HUES64 (cell line): ENCODE results near the gene FANCE.
A peak's percentile ranks its signal among the peaks of the same experiment; 100 is the strongest.

Experiments
- H3K27ac ChIP-seq: 2 replicates; pipeline ENCODE4 v1.7.0; 2013; ENCODE audit warnings: low read depth, low read length, inconsistent platforms
- H3K27me3 ChIP-seq: 2 replicates; pipeline ENCODE4 v1.6.1; 2013; ENCODE audit warnings: mild to moderate bottlenecking, low read length; ENCODE audit not compliant: insufficient read depth
- H3K36me3 ChIP-seq: 2 replicates; pipeline ENCODE4 v1.6.1; 2013; ENCODE audit warnings: mild to moderate bottlenecking, low read length; ENCODE audit not compliant: insufficient read depth
- H3K4me1 ChIP-seq: 2 replicates; pipeline ENCODE4 v1.6.1; 2013; ENCODE audit warnings: mild to moderate bottlenecking, low read length, moderate library complexity; ENCODE audit not compliant: insufficient read depth
- H3K4me3 ChIP-seq: 2 replicates; pipeline ENCODE4 v1.5.1; 2013; ENCODE audit warnings: mild to moderate bottlenecking, low read length, moderate library complexity
- H3K9ac ChIP-seq: 2 replicates; pipeline ENCODE4 v1.6.1; 2013; ENCODE audit warnings: mild to moderate bottlenecking, low read depth, low read length
- H3K9me3 ChIP-seq: 2 replicates; pipeline ENCODE4 v1.6.1; 2013; ENCODE audit warnings: low read depth, low read length; ENCODE audit not compliant: insufficient read depth
- WGBS: fragments of 150-250, 120-280 bp; methylation state at CpG from one replicate; pipeline ENCODE4 v1.1.7; 2013; ENCODE audit warnings: missing lambda C conversion rate; 5-methylcytosine and 5-hydroxymethylcytosine counted together

The FANCE gene

DNA sequence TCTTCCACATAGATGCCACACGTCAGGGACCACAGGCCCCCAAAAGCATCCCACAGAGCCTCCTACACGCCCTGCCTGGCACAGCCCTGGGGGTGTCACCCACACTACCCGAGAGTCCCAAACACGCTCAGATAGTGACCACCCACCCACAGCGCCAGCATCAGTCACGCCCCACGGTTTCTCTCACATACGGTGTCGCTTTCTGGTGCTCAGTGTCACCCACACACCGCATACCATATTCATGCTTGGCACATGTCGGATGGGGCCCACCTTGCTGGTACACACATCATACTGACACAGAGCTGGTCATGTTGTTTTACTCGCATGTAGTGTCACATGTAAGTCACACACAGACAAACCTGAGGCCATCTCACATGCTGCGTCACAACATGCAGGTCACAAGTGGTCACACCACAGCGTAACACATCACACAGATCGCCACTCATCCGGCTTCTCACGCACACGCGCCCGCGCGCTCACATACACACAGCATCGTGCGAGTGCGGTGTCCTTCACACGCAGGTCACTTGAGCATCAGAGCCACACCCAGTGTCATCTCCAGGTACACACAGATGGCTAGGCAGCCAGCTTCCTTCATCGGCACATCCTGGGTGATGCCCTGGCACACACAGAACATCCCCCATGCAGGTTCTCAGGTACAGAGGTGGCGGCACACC, 41.3 kb downstream of the FANCE start:
- Histone ChIP-seq H3K36me3 (no peaks in the 10 kb centered on the region), H3K4me3 (no peak overlapping the region), H3K4me1 (peaks cover 55% of the 10 kb centered on the region), H3K27me3 (peaks cover 3% of the 10 kb centered on the region; the same call in 1 of the 2 replicates), H3K9me3 (no peaks in the 10 kb centered on the region), H3K27ac (no peak overlapping the region), H3K9ac (no peak overlapping the region)
- 89% methylated on average over 28 of the region's 28 CpGs for WGBS

DNA sequence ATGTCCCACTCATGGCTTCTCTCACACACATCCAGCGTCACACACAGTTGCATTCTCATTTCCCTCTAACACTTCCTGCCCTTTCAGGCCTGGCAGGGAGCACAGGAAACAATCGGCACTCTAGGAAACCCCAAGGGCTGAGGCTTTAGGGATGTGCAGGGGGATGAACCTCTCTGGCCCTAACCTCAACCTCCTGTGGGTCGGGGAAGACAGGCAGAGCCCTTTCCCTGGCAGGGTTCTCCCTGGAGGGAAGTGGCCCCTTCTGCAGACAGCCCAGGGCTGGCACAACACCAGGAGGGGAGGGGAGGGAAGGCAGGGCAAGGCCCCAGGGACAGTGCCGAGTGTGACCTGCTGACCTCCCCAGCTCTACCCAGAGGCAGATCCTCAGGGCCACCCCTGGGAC, 42.0 kb downstream of the FANCE start:
- Histone ChIP-seq H3K27me3 (peaks cover 8% of the 10 kb centered on the region), H3K27ac (no peak overlapping the region), H3K4me1 (peaks cover 61% of the 10 kb centered on the region), H3K9me3 (no peaks in the 10 kb centered on the region), H3K4me3 (no peak overlapping the region), H3K9ac (no peak overlapping the region), H3K36me3 (no peaks in the 10 kb centered on the region)
- WGBS: 36% methylated on average over 4 of the region's 4 CpGs

- H3K4me1 ChIP-seq: peaks cover 55% of the 10 kb centered on the region
- H3K27ac ChIP-seq: no peak overlapping the region
- no peak overlapping the region for H3K9ac ChIP-seq
- H3K27me3 ChIP-seq: peaks cover 8% of the 10 kb centered on the region
- 46% methylated on average over 8 of the region's 9 CpGs for WGBS
- no peaks in the 10 kb centered on the region for H3K36me3 ChIP-seq
- H3K4me3 ChIP-seq: peak overlapping the region; percentile 70
- no peaks in the 10 kb centered on the region for H3K9me3 ChIP-seq
Measured at GRCh38 chr6:35495258-35496035, 43.3 kb downstream of the FANCE start.

GRCh38 chr6:35496036-35496840, 44.1 kb downstream of the FANCE start:
- Histone ChIP-seq H3K4me1 (peaks cover 52% of the 10 kb centered on the region), H3K36me3 (no peaks in the 10 kb centered on the region), H3K4me3 (peak overlapping the region; percentile 70), H3K9ac (peak overlapping the region; percentile 64), H3K27me3 (peaks cover 8% of the 10 kb centered on the region), H3K27ac (peak overlapping the region; percentile 76; the same call in 1 of the 2 replicates), H3K9me3 (no peaks in the 10 kb centered on the region)
- 2% methylated on average over 56 of the region's 63 CpGs for WGBS

DNA sequence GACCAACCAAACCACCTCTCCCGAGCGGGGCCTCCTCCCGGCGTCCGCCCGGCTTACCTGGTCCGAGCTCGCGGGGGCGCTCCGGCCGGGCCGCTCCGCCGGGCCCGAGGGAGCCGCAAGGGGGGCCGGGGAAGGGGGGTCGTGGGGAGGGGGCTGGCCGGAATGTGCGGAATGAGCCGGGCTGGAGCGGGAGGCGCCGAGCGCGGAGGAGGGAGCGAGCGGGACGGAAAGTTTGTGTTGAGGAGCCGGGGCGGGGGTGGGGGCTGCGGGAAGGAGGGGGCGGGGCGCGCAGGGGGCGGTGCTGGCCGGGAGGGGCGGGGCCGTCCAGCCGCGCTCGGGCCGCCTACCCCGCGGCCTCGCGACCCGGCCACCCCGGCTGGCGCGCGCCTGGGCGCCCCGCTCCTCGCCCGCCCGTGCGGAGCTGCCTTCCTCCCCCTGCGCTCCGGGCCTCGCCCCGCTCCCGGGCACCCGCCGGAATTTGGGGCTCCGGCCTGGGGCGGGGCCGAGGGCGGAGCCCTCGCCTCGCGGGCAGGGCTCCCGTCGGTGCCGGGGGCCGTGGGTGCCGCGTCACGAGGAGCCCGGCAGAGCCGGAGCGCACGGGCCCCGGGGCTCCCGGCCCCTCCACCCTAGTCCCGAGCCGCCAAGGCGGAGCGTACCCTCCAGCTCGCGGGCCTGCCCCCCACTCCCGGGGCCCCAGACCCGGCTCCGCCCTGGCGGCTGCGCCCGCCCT, 44.9 kb downstream of the FANCE start, which contains the start of gene TEAD3:
TSS of gene TEAD3 (minus strand) at position 239 of the 730 bp plus-strand sequence.
- H3K9ac ChIP-seq: peak within 1 kb of the TSS; percentile 91

GRCh38 chr6:35497571-35498421, 45.7 kb downstream of the FANCE start:
- Histone ChIP-seq H3K27me3 (peaks cover 8% of the 10 kb centered on the region), H3K9ac (peak overlapping the region; percentile 91), H3K4me1 (peaks cover 37% of the 10 kb centered on the region), H3K36me3 (no peaks in the 10 kb centered on the region), H3K9me3 (no peaks in the 10 kb centered on the region), H3K27ac (peak overlapping the region; percentile 83), H3K4me3 (peak overlapping the region; percentile 74)
- WGBS: 3% methylated on average over 76 of the region's 77 CpGs

More for the DNA sequence above, 44.9 kb downstream of the FANCE start, which contains the start of gene TEAD3:
- Histone ChIP-seq H3K4me1 (peaks cover 45% of the 10 kb centered on the region), H3K27me3 (peaks cover 8% of the 10 kb centered on the region), H3K27ac (peak within 1 kb of the TSS; percentile 83), H3K36me3 (no peaks in the 10 kb centered on the region), H3K4me3 (peak within 1 kb of the TSS; percentile 74), H3K9me3 (no peaks in the 10 kb centered on the region)
- WGBS: under 1% methylated on average over 77 of the region's 98 CpGs

DNA sequence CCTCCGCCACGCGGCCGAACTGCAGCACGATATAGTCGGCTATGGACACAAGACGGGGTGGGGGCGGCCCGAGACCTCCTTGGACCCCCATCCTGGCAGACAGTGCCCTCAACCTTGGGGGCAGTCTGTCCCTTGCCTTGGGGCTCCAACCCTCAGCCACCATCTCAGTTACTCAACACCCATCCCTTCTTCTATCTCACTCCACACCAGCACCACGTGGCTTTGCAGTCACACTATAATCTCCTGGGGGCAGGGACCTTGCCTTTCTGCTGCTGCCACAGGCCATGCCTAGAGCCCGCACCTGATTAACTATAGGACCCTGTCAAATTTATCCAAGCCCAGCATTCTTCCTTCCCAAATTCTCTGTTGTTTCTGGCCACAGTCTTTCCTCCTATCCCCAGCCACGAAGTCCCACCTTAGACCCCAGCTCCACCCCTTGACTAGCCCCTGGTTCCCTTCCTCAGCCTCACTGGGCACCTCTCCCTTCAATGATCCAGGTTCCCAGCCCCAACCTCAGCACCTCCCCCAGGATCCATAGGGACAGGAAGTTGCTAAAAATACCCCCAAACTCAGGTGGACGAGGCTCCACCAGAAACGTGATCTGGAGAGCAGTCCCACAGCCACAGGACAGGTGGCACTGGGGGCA, 46.4 kb downstream of the FANCE start:
- 31% methylated on average over 14 of the region's 14 CpGs for WGBS
- peak overlapping the region; percentile 74 for H3K4me3 ChIP-seq
- H3K4me1 ChIP-seq: peaks cover 32% of the 10 kb centered on the region
- H3K27ac ChIP-seq: no peak overlapping the region
- no peaks in the 10 kb centered on the region for H3K9me3 ChIP-seq
- H3K27me3 ChIP-seq: peaks cover 8% of the 10 kb centered on the region
- H3K9ac ChIP-seq: peak overlapping the region; percentile 91
- no peaks in the 10 kb centered on the region for H3K36me3 ChIP-seq

GRCh38 chr6:35499372-35499771, 47.2 kb downstream of the FANCE start:
- H3K4me1 ChIP-seq: peaks cover 24% of the 10 kb centered on the region
- H3K9me3 ChIP-seq: no peaks in the 10 kb centered on the region
- H3K36me3 ChIP-seq: no peaks in the 10 kb centered on the region
- WGBS: 87% methylated on average over 4 of the region's 4 CpGs
- H3K27ac ChIP-seq: no peak overlapping the region
- peaks cover 8% of the 10 kb centered on the region for H3K27me3 ChIP-seq
- H3K9ac ChIP-seq: no peak overlapping the region
- no peak overlapping the region for H3K4me3 ChIP-seq

DNA sequence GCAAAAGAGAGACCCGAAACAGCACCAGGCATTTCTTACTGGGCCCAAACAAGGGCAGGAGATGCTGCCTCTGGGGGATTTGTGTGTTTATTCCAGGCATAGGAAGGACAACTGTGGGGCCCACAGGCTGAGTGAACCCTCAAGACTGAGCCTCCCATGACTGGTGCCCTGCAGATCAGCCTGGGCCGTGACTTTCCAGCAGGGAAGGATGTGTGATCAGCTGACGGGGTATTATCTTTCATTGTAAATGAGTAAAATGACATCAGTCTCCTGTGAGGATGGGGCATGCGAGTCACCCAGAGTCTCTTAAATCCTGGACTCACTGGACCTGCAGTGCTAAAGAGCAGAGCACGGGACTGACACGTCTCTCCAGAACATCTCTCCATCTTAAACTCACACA, 48.6 kb downstream of the FANCE start:
- 68% methylated on average over 6 of the region's 6 CpGs for WGBS
- H3K27ac ChIP-seq: no peak overlapping the region
- H3K4me3 ChIP-seq: no peak overlapping the region
- peaks cover 18% of the 10 kb centered on the region for H3K4me1 ChIP-seq
- H3K9ac ChIP-seq: no peak overlapping the region
- no peaks in the 10 kb centered on the region for H3K9me3 ChIP-seq
- H3K27me3 ChIP-seq: peaks cover 8% of the 10 kb centered on the region
- H3K36me3 ChIP-seq: no peaks in the 10 kb centered on the region
